Cardiac muscle cell (in vitro differentiated cells and primary cell): ENCODE data around the gene SCAI. TPM values are rescaled to one million over a fixed set of nuclear protein-coding genes. Genes with fewer than 3 reads are reported as not detected.
A peak's percentile ranks its signal among the peaks of the same experiment; 100 is the strongest.
"Not testable (repeated sequence)": the region's sequence is repeated elsewhere in the genome, so short reads cannot be mapped to it uniquely, and the experiment has no call there.

Experiments used
- DNase-seq, 2 donors: peaks; one replicate each; pipeline versions ENCODE4 v3.0.0 to v3.0.0-alpha.2; 2010 to 2017; ENCODE audit warnings: low read depth in 1 of 2, low spot score in 1 of 2
- H3K27ac ChIP-seq: fragments of 200-600 bp; sonication (generic); 2 replicates; pipeline ENCODE4 v1.5.1; 2016
- H3K27me3 ChIP-seq: fragments of 200-600 bp; sonication (generic); 2 replicates; pipeline ENCODE4 v1.6.0; 2016; ENCODE audit warnings: control low read depth
- H3K36me3 ChIP-seq: fragments of 200-600 bp; sonication (generic); 2 replicates; pipeline ENCODE4 v1.5.1; 2016; ENCODE audit warnings: control low read depth
- H3K4me1 ChIP-seq: fragments of 200-600 bp; sonication (generic); 2 replicates; pipeline ENCODE4 v1.8.1; 2017; ENCODE audit warnings: low read depth, mild to moderate bottlenecking, mixed run types
- H3K4me3 ChIP-seq: fragments of 200-600 bp; sonication (generic); 2 replicates; pipeline ENCODE4 v1.5.1; 2016; ENCODE audit warnings: mild to moderate bottlenecking
- H3K9me3 ChIP-seq: fragments of 200-600 bp; sonication (generic); 2 replicates; pipeline ENCODE4 v1.5.1; 2017; ENCODE audit warnings: low read depth, mild to moderate bottlenecking, control low read depth
- CTCF ChIP-seq: IDR thresholded peaks from 2 replicates; pipeline ENCODE4 v1.5.1; 2012; ENCODE audit warnings: low read depth, mild to moderate bottlenecking, low read length
- polyA plus RNA-seq: library from polyadenylated mRNA; unstranded; fragments of >200 nt; fragmentation: Nextera tagmentation; extraction: Ambion mirVana; gene quantifications from 2 replicates; pipeline ENCODE4 v1.2.1, GENCODE V29; 2016
- total RNA-seq: library from RNA; depleted of rRNA; stranded (reverse); fragments of >200 nt; gene quantifications from 2 replicates; pipeline ENCODE4 v1.2.3, GENCODE V29; 2016

The SCAI gene
- total and polyA plus RNA-seq, 2 experiments from 2014 or later: 4.4 to 15.0 TPM

GRCh38 chr9:125126019-125126746 lies 17.1 kb downstream of the SCAI start:
- Histone ChIP-seq H3K9me3 (no peaks in the 10 kb centered on the region), H3K27me3 (no peaks in the 10 kb centered on the region), H3K36me3 (no peaks in the 10 kb centered on the region), H3K4me3 (no peak overlapping the region), H3K27ac (peak overlapping the region; percentile 75), H3K4me1 (no peaks in the 10 kb centered on the region)
- peak; percentile 21 to 99 for DNase-seq
- no peak for TF ChIP-seq CTCF

GRCh38 chr9:125125523-125125922 lies 17.8 kb downstream of the SCAI start:
- H3K4me1 ChIP-seq: no peaks in the 10 kb centered on the region
- H3K4me3 ChIP-seq: no peak overlapping the region
- no peaks in the 10 kb centered on the region for H3K36me3 ChIP-seq
- no peaks in the 10 kb centered on the region for H3K9me3 ChIP-seq
- TF ChIP-seq CTCF: no peak
- no peaks in the 10 kb centered on the region for H3K27me3 ChIP-seq
- H3K27ac ChIP-seq: no peak overlapping the region
- no peak for DNase-seq

- no peaks in the 10 kb centered on the region for H3K36me3 ChIP-seq
- TF ChIP-seq CTCF: no peak
- no peaks in the 10 kb centered on the region for H3K27me3 ChIP-seq
- no peak overlapping the region for H3K27ac ChIP-seq
- DNase-seq: no peak
- H3K4me1 ChIP-seq: no peaks in the 10 kb centered on the region
- H3K9me3 ChIP-seq: no peaks in the 10 kb centered on the region
- no peak overlapping the region for H3K4me3 ChIP-seq
These were observed 22.2 kb downstream of the SCAI start for GRCh38 chr9:125121146-125121545.

GRCh38 chr9:125119643-125120286 lies 23.6 kb downstream of the SCAI start:
- Histone ChIP-seq H3K4me3 (no peak overlapping the region), H3K27ac (peak overlapping the region; percentile 34), H3K9me3 (no peaks in the 10 kb centered on the region), H3K27me3 (no peaks in the 10 kb centered on the region), H3K4me1 (no peaks in the 10 kb centered on the region), H3K36me3 (no peaks in the 10 kb centered on the region)
- no peak for DNase-seq
- TF ChIP-seq CTCF: no peak

GRCh38 chr9:125118696-125119095 lies 24.6 kb downstream of the SCAI start:
- not testable (repeated sequence) for H3K9me3 ChIP-seq, H3K27ac ChIP-seq, H3K4me3 ChIP-seq, H3K36me3 ChIP-seq, H3K27me3 ChIP-seq, DNase-seq, H3K4me1 ChIP-seq

GRCh38 chr9:125114503-125114902 lies 28.8 kb downstream of the SCAI start:
- H3K27ac ChIP-seq, DNase-seq, H3K9me3 ChIP-seq, H3K36me3 ChIP-seq, H3K4me3 ChIP-seq, H3K27me3 ChIP-seq, H3K4me1 ChIP-seq: not testable (repeated sequence)
